Activated naive CD4-positive, alpha-beta T cell treated with Interleukin-2 at 50 U/mL for 16 hours (primary cell): ENCODE results near the gene ZSWIM4.
A peak's percentile ranks its signal among the peaks of the same experiment; 100 is the strongest.
"Not testable (repeated sequence)": the region's sequence is repeated elsewhere in the genome, so short reads cannot be mapped to it uniquely, and the experiment has no call there.

Experiments
- DNase-seq: peaks from one replicate; pipeline ENCODE4 v3.0.0-alpha.2; 2020

The ZSWIM4 gene

DNA sequence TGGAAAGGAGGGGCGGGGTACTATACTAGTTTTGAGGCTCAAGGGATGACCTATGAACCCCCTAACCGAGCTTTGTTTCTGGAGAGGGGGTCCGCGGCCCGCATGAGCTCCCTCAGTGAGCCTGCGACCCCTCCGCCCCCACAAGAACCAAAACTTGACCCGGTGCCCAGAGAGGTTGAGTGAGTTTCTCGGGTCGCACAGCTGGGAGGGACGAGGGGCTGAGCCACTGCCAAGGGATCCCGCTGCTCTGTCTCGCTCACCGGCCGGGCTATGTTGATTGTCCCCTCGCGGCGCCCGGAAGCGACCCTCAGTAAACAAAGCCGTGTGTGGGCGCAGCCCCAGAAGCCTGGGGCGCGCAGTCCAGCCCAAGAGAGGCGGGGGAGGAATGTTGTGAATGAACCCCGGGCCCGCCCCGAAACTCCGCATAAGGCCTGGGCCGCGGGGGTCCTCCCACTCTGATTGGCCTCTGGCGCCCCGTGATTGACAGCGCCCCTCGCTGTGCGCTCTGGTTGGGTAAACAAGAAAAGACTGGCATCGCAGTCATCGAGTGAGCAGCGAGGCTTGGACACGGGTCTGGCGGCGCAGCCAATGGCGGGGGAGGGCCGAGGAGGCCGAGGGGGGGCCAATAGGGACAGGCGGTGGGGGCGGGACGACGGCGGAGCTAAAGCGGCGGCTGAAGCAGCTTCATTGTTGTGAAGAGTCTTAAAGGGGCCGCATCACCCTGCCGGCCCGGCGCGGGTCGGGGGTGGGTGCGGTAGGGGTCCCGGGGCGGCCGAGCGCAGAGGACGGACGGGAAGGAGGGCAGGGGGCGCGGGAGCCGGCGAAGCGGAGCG is at the start of gene ZSWIM4:
Gene ZSWIM4, plus strand, starts transcription at position 687 of the 833 bp plus-strand sequence. CDS start 206 bp downstream, outside the sequence.
- peak; percentile 96 for DNase-seq

DNA sequence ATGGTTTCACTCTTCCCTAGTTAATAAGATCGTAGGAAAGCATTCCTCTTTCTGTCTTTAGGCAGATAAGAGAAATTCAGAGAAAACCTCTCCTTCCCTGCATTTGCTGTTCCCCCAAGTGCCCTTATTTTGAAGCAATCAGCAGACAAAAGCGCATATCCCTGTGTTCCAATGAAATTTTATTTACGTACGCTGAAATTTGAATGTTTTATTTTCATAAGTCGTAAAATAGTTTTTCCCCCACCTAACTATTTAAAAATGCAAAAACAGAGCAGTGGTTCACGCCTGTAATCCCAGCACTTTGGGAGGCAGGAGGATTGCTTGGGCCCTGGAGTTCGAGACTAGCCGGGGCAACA is 48.2 kb upstream of the ZSWIM4 start:
- DNase-seq: no peak

GRCh38 chr19:13748169-13748828 is 46.9 kb upstream of the ZSWIM4 start:
- DNase-seq: no peak

GRCh38 chr19:13751436-13751835 is 43.8 kb upstream of the ZSWIM4 start:
- no peak for DNase-seq

DNA sequence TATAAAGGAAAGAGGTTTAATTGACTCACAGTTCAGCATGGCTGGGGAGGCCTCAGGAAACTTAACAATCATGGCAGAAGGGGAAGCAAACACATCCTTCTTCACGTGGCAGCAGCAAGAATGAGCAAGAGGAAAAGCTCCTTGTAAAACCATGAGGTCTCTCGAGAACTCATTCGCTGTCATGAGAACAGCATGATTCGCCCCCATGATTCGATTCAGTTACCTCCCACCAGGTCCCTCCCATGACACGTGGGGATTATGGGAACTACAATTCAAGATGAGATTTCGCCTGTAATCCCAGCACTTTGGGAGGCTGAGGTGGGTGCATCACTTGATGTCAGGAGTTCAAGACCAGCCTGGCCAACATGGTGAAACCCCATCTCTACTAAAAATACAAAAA is 41.6 kb upstream of the ZSWIM4 start:
- DNase-seq: not testable (repeated sequence)

DNA sequence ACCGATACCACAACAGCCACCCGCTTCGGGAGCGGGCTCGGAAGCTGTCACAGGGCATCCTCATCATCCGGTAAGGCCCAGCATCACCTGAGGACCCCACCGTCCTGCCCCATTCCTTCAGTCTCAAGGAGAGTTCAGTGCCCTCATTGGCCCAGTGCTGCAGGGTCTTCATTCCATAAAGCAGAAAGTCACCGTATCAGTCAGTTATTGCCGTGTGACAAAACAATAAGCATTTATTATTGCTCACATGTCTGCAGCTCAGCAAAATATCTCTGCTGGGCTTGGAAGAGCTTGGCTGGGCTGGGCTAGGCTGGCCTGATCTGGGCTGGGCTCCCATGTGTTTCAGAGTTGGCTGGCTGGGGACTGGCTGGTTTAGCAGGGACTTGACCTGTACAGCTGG is 39.0 kb upstream of the ZSWIM4 start:
- no peak for DNase-seq

- no peak for DNase-seq
These were observed 37.2 kb upstream of the ZSWIM4 start for GRCh38 chr19:13757805-13758772.

- DNase-seq: no peak
These were observed 36.4 kb upstream of the ZSWIM4 start for GRCh38 chr19:13758795-13759194.

- no peak for DNase-seq
These were observed 33.8 kb upstream of the ZSWIM4 start for GRCh38 chr19:13761423-13761822.

DNA sequence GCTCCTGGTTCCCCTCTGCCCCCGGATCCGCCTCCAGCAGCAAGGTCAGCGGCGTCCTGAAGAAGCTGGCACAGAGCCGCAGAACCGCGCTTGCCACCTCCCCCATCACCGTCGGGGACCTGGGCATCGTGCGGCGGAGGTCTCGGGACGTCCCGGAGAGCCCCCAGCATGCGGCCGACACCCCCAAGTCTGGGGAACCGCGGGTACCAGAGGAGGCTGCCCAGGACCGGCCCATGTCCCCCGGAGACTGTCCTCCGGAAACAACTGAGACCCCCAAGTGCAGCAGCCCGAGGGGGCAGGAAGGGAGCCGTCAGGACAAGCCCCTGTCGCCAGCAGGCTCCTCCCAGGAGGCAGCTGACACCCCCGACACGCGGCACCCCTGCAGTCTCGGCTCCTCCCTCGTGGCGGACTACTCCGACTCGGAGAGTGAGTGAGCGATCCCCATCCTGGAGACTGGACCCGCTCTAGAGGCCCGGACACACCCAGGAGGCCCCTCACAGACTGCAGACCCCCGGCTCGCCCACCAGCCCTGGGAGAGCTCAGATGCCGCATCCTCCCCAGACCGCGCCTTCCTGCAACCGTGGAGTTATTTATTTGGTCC is 32.5 kb upstream of the ZSWIM4 start:
- DNase-seq: no peak

GRCh38 chr19:13763265-13763664 is 32.0 kb upstream of the ZSWIM4 start:
- DNase-seq: no peak

DNA sequence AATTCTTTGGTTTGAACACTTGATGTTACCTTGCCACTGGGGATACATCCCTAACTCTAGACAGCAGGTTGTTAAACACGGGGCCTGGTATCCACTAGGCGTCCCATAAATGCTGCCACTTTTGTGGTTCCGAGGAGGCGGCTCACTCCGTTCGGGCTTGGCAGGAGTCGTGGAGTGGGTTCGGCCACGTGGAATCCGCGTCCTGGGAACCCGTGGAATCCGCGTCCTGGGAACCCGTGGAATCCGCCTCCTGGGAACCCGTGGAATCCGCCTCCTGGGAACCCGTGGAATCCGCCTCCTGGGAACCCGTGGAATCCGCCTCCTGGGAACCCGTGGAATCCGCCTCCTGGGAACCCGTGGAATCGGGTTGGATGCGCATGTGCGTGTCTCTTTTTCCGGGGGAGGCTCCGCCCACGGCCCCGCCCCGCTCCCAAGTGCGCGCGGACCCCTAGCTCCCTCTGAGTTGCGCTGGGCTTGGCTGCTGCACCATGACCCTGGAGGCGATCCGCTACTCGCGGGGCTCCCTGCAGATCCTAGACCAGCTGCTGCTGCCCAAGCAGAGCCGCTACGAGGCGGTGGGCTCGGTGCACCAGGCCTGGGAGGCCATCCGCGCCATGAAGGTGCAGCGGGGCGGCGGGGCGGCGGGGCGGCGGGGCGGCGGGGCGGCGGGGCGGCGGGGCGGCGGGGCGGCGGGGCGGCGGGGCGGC is 31.0 kb upstream of the ZSWIM4 start, which contains the start of gene MRI1:
Gene MRI1, plus strand, starts transcription at position 422 of the 707 bp plus-strand sequence. Its CDS starts 67 bp downstream, at position 489.
- peak; percentile 62 for DNase-seq

GRCh38 chr19:13764821-13765394 is 30.3 kb upstream of the ZSWIM4 start:
- peak; percentile 43 for DNase-seq

DNA sequence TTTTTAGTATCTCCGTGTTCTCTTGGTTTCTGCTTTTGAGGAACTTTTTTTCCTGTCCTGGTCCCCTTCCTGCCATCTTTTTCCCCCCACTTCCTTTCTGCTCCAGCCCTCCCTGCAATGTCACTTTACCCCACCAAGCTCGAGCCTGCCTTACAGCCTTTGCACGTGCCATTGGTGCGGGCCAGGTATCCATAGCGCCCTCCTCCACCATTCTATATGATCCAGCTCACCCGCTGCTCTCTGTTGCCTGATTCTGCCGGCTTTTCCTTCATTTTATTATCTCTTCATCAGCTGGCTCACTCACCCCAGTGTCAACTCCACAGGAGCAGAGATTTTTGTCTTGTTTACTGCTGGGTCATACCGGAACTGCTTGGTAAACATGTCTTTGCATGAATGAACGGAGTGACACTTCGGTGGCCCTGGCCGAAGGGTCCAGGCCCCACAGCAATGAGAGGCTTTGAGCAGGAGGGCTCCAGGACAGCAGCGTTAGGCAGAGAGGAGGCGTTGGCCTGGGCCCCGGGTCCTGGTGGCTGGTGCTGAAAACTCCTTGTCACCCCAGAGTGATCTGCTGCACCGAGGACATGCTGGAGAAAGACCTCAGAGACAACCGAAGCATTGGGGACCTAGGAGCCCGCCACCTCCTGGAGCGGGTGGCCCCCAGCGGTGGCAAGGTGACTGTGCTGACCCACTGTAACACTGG is 29.7 kb upstream of the ZSWIM4 start:
- no peak for DNase-seq

DNA sequence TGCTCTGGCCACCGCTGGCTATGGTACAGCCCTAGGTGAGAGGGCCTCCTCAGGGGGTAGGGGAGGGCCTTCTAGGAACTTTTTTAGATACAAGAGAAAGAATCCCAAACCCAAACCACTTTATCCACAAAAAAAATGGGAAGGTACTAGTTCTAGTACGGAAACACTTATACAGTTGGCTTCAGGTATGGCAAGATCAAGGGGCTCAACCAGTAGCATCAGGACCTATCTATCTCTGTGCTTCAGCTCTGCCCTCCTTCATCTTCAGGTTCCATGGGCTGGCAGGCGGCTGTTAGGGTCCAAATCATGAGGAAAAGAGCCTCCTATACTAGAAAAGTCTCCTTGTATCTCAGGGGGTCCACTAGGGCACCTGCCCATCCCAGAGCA is 29.2 kb upstream of the ZSWIM4 start:
- DNase-seq: no peak

DNA sequence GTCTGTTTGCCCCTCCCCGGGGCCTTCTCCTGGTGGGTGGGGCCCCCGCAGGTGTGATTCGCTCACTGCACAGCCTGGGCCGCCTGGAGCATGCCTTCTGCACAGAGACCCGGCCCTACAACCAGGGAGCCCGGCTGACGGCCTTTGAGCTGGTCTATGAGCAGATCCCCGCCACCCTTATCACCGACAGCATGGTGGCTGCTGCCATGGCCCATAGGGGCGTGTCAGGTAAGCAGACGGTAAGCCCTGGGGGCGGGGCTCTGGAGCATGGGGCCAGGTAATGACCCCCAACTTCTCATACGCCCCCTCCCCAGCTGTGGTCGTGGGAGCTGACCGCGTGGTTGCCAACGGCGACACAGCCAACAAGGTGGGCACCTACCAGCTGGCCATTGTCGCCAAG is 26.7 kb upstream of the ZSWIM4 start:
- no peak for DNase-seq

GRCh38 chr19:13770013-13770635 is 25.1 kb upstream of the ZSWIM4 start:
- no peak for DNase-seq

GRCh38 chr19:13774217-13775191 is 20.7 kb upstream of the ZSWIM4 start, which contains the start of gene C19orf53:
TSS of gene C19orf53 (plus strand) at chr19:13774456. CDS start at chr19:13774478, 22 bp downstream.
- DNase-seq: peak; percentile 91

DNA sequence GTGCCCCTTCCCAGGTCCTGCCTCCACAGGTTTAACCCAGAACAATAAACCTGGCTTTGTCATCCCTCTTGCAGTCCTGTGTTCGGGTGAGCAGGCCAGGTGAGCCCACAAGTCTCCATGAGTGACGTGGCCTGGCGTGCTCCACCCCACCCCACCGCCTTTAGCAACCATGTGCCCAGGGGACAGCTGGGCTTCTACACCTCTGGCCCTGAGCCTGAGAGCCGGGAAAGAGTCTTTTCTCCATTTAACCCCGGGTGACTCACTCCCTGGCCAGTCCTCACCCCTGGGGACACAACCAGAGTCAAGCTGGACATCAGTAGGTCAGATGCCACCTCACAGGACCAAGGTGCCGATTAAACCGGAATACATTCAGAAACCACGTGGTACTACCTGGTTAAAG is 16.8 kb upstream of the ZSWIM4 start:
- no peak for DNase-seq
